ENCODE measurements around the gene ZNF169. TPM values are rescaled to one million over a fixed set of nuclear protein-coding genes. Genes with fewer than 3 reads are reported as not detected.

ZNF169 gene
- total RNA-seq, 4 donors from 2014 or later = 8.6 to 67.3 (median 26.3) TPM

Other genes with a start within 250 kb of the ZNF169 start
- 10 to 100 TPM; 11.2 to 25.1 (median 16.0) TPM for gene PTPDC1, start 174.8 kb upstream of the ZNF169 start, total RNA-seq
- not detected for gene NUTM2F, start 69.3 kb downstream of the ZNF169 start, total RNA-seq